A549 treated with Hydrocortisone at 1 μM for 4 hours (cell line): ENCODE results near the gene SLC25A51. TPM values are rescaled to one million over a fixed set of nuclear protein-coding genes. Genes with fewer than 3 reads are reported as not detected.

Experiments used
- total RNA-seq: library from RNA; stranded (reverse); fragments of 200-300 nt; extraction: Qiagen RNA extraction; gene quantifications from 5 replicates; pipeline ENCODE4 v1.2.3, GENCODE V29; 2022

Gene SLC25A51
- 18.1 to 23.0 TPM (median 19.9 TPM) in 5 replicates for total RNA-seq

GRCh38 chr9:37903647-37904444 is at the start of gene SLC25A51:
Gene SLC25A51, minus strand, starts transcription at chr9:37904127. Its CDS starts 15,577 bp downstream, at chr9:37888550.

Other genes starting within 250 kb of the SLC25A51 start
- gene TRMT10B, start 150.3 kb downstream of the SLC25A51 start, total RNA-seq = 5.1 to 7.1 TPM (median 5.7 TPM) in 5 replicates
- 63.8 to 84.4 TPM (median 75.3 TPM) in 5 replicates for gene EXOSC3, start 119.1 kb downstream of the SLC25A51 start, total RNA-seq
- gene DCAF10, start 103.3 kb downstream of the SLC25A51 start, total RNA-seq = 10.8 to 13.0 TPM (median 12.4 TPM) in 5 replicates
- 30.7 to 44.4 TPM (median 40.8 TPM) in 5 replicates for gene SHB, start 165.1 kb upstream of the SLC25A51 start, total RNA-seq